Osteocyte (in vitro differentiated cells): ENCODE measurements around the gene ICAM2. TPM values are rescaled to one million over a fixed set of nuclear protein-coding genes. Genes with fewer than 3 reads are reported as not detected.

Experiments used
- DNase-seq: peaks from one replicate; pipeline ENCODE4 v3.0.0; 2021; ENCODE audit warnings: mixed read lengths; ENCODE audit not compliant: unreplicated experiment; ENCODE audit errors: extremely low spot score
- H3K27ac Mint-ChIP-seq: one replicate; pipeline ENCODE4 v1.8.0; 2021; ENCODE audit warnings: mild to moderate bottlenecking, mixed read lengths; ENCODE audit not compliant: unreplicated experiment
- H3K27me3 Mint-ChIP-seq: one replicate; pipeline ENCODE4 v1.8.0; 2021; ENCODE audit warnings: mixed read lengths; ENCODE audit not compliant: unreplicated experiment
- H3K36me3 Mint-ChIP-seq: one replicate; pipeline ENCODE4 v1.8.0; 2021; ENCODE audit warnings: mixed read lengths; ENCODE audit not compliant: unreplicated experiment
- H3K4me1 Mint-ChIP-seq: one replicate; pipeline ENCODE4 v1.8.0; 2021; ENCODE audit warnings: mixed read lengths; ENCODE audit not compliant: unreplicated experiment
- H3K4me3 Mint-ChIP-seq: one replicate; pipeline ENCODE4 v1.8.0; 2021; ENCODE audit warnings: mild to moderate bottlenecking, moderate library complexity, mixed read lengths; ENCODE audit not compliant: unreplicated experiment
- H3K9me3 Mint-ChIP-seq: one replicate; pipeline ENCODE4 v1.8.0; 2021; ENCODE audit warnings: mixed read lengths; ENCODE audit not compliant: unreplicated experiment
- CTCF ChIP-seq: fragments of 200-600 bp; sonication (generic); IDR thresholded peaks from 2 replicates; pipeline ENCODE4 v1.5.0; 2021; ENCODE audit warnings: antibody characterized with exemption, mild to moderate bottlenecking, moderate library complexity
- total RNA-seq: library from RNA; stranded (reverse); gene quantifications from 2 replicates; pipeline ENCODE4 v1.2.1, GENCODE V29; 2021

ICAM2 gene
- total RNA-seq, 1 donor from 2014 or later = not detected

- Mint-ChIP-seq H3K4me3 (no peak overlapping the region), H3K4me1 (no peaks in the 10 kb centered on the region), H3K27ac (no peak overlapping the region), H3K9me3 (no peaks in the 10 kb centered on the region), H3K27me3 (no peaks in the 10 kb centered on the region), H3K36me3 (peaks cover 45% of the 10 kb centered on the region)
- no peak for TF ChIP-seq CTCF
- DNase-seq = no peak
Observed at GRCh38 chr17:64056269-64057005, 36.0 kb upstream of the ICAM2 start.

- Mint-ChIP-seq H3K9me3 (no peaks in the 10 kb centered on the region), H3K27me3 (no peaks in the 10 kb centered on the region), H3K4me3 (no peak overlapping the region), H3K27ac (no peak overlapping the region), H3K36me3 (peaks cover 45% of the 10 kb centered on the region), H3K4me1 (no peaks in the 10 kb centered on the region)
- TF ChIP-seq CTCF = no peak
- no peak for DNase-seq
Observed at GRCh38 chr17:64055183-64056142, 35.0 kb upstream of the ICAM2 start.

GRCh38 chr17:64054304-64054703 lies 33.9 kb upstream of the ICAM2 start:
- Mint-ChIP-seq H3K4me1 (no peaks in the 10 kb centered on the region), H3K27ac (no peak overlapping the region), H3K4me3 (no peak overlapping the region), H3K27me3 (no peaks in the 10 kb centered on the region), H3K36me3 (peaks cover 38% of the 10 kb centered on the region), H3K9me3 (no peaks in the 10 kb centered on the region)
- TF ChIP-seq CTCF = no peak
- no peak for DNase-seq

GRCh38 chr17:64053101-64053500 lies 32.7 kb upstream of the ICAM2 start:
- Mint-ChIP-seq H3K9me3 (no peaks in the 10 kb centered on the region), H3K4me3 (no peak overlapping the region), H3K36me3 (peaks cover 38% of the 10 kb centered on the region), H3K27me3 (no peaks in the 10 kb centered on the region), H3K4me1 (no peaks in the 10 kb centered on the region), H3K27ac (no peak overlapping the region)
- TF ChIP-seq CTCF = no peak
- no peak for DNase-seq

- no peaks in the 10 kb centered on the region for H3K9me3 Mint-ChIP-seq
- H3K36me3 Mint-ChIP-seq = peaks cover 47% of the 10 kb centered on the region
- DNase-seq = no peak
- H3K4me1 Mint-ChIP-seq = no peaks in the 10 kb centered on the region
- no peak overlapping the region for H3K4me3 Mint-ChIP-seq
- no peak overlapping the region for H3K27ac Mint-ChIP-seq
- TF ChIP-seq CTCF = no peak
- no peaks in the 10 kb centered on the region for H3K27me3 Mint-ChIP-seq
Observed at GRCh38 chr17:64051153-64051552, 30.7 kb upstream of the ICAM2 start.
